G401 (cell line): ENCODE data around the gene SLC1A3. TPM values are rescaled to one million over a fixed set of nuclear protein-coding genes. Genes with fewer than 3 reads are reported as not detected.
A peak's percentile ranks its signal among the peaks of the same experiment; 100 is the strongest.

Experiments
- DNase-seq: peaks from one replicate; pipeline ENCODE4 v3.0.0-alpha.2; 2015; ENCODE audit warnings: low spot score
- in situ Hi-C: cut with HindIII; loops from 2 replicates; pipeline ENCODE4 v1.10.0; 2016; ENCODE audit warnings: low sequenced_read_pairs, mixed read lengths
- total RNA-seq: library from RNA; depleted of rRNA; stranded (reverse); fragments of >200 nt; shearing (Covaris generic); gene quantifications from 2 replicates; pipeline ENCODE4 v1.2.3, GENCODE V29; 2014

Gene SLC1A3
- total RNA-seq, 1 experiment from 2014 or later: 2.9 TPM

- DNase-seq: no peak
- in situ Hi-C loops: no loop called here
Measured at GRCh38 chr5:36651761-36652685, 45.6 kb downstream of the SLC1A3 start.

GRCh38 chr5:36653044-36653705, 46.8 kb downstream of the SLC1A3 start:
- DNase-seq: no peak
- in situ Hi-C loops: no loop called here

GRCh38 chr5:36654564-36654963, 48.2 kb downstream of the SLC1A3 start:
- no peak for DNase-seq
- in situ Hi-C loops: no loop called here

GRCh38 chr5:36655161-36655560, 48.8 kb downstream of the SLC1A3 start:
- no peak for DNase-seq
- in situ Hi-C loops: no loop called here

GRCh38 chr5:36656556-36656955, 50.1 kb downstream of the SLC1A3 start:
- no peak for DNase-seq
- in situ Hi-C loops: no loop called here

GRCh38 chr5:36657563-36657995, 51.2 kb downstream of the SLC1A3 start:
- in situ Hi-C loops: no loop called here
- no peak for DNase-seq

GRCh38 chr5:36658038-36658756, 51.8 kb downstream of the SLC1A3 start:
- in situ Hi-C loops: no loop called here
- no peak for DNase-seq

- in situ Hi-C loops: no loop called here
- DNase-seq: no peak
Measured at GRCh38 chr5:36659411-36659810, 53.0 kb downstream of the SLC1A3 start.

- in situ Hi-C loops: no loop called here
- no peak for DNase-seq
Measured at GRCh38 chr5:36660397-36661049, 54.1 kb downstream of the SLC1A3 start.

GRCh38 chr5:36661456-36662220, 55.2 kb downstream of the SLC1A3 start:
- in situ Hi-C loops: no loop called here

GRCh38 chr5:36662291-36662851, 56.0 kb downstream of the SLC1A3 start:
- peak; percentile 23 for DNase-seq
- in situ Hi-C loops: no loop called here

More at GRCh38 chr5:36661456-36662220, 55.2 kb downstream of the SLC1A3 start:
- no peak for DNase-seq

- DNase-seq: no peak
Measured at GRCh38 chr5:36664766-36665165, 58.4 kb downstream of the SLC1A3 start.

GRCh38 chr5:36665628-36666027, 59.2 kb downstream of the SLC1A3 start:
- in situ Hi-C loops: no loop called here
- DNase-seq: no peak

More at GRCh38 chr5:36664766-36665165, 58.4 kb downstream of the SLC1A3 start:
- in situ Hi-C loops: no loop called here

GRCh38 chr5:36666274-36666673, 59.9 kb downstream of the SLC1A3 start:
- in situ Hi-C loops: no loop called here
- DNase-seq: no peak

- in situ Hi-C loops: no loop called here
- no peak for DNase-seq
Measured at GRCh38 chr5:36666986-36667385, 60.6 kb downstream of the SLC1A3 start.

- DNase-seq: no peak
- in situ Hi-C loops: no loop called here
Measured at GRCh38 chr5:36667824-36668223, 61.4 kb downstream of the SLC1A3 start.

GRCh38 chr5:36669015-36669651, 62.7 kb downstream of the SLC1A3 start:
- in situ Hi-C loops: no loop called here
- DNase-seq: no peak

GRCh38 chr5:36670548-36670947, 64.1 kb downstream of the SLC1A3 start:
- in situ Hi-C loops: no loop called here
- no peak for DNase-seq
